ENCODE measurements around the gene RPL32. TPM values are rescaled to one million over a fixed set of nuclear protein-coding genes. Genes with fewer than 3 reads are reported as not detected.
A peak's percentile ranks its signal among the peaks of the same experiment; 100 is the strongest.

RPL32 gene
- total and polyA plus RNA-seq, 9 of the 15 experiments (the other 6 are each of a cell fraction or from before 2014, with no cell fraction given) = 2,738 to 6,200 (median 4,286) TPM

GRCh38 chr3:12870942-12871341, 29.6 kb upstream of the RPL32 start:
- intact Hi-C loops (cut with micrococcal nuclease) = no loop called here

More at GRCh38 chr3:12870942-12871341, 29.6 kb upstream of the RPL32 start:
- Histone ChIP-seq H3K27me3 (ENCODE audit: control insufficient read depth in 2 of 2, insufficient read depth in 2 of 2, low read length in 2 of 2) (no peaks in the 10 kb centered on the region), H3K4me1 (replicated peaks in 1 of 2; ENCODE audit: control insufficient read depth in 2 of 2, insufficient read depth in 2 of 2, low read length in 2 of 2) (peaks cover 13 to 42% of the 10 kb centered on the region in 2 experiments), H3K27ac (ENCODE audit: extremely low read depth, low read depth, low read length) (no peak overlapping the region), H2AFZ (ENCODE audit: low read depth, low read length) (peak overlapping the region; percentile 42), H3K79me2 (ENCODE audit: control insufficient read depth, insufficient read depth, low read length) (no peaks in the 10 kb centered on the region), H3K9me3 (replicated peaks; ENCODE audit: control insufficient read depth, insufficient read depth, low read depth, low read length) (no peaks in the 10 kb centered on the region), H3K4me2 (ENCODE audit: insufficient read depth, low read length) (no peak overlapping the region), H3K4me3 (no peak overlapping the region), H3K36me3 (ENCODE audit: control insufficient read depth, insufficient read depth, low read length) (no peaks in the 10 kb centered on the region), H3K9ac (ENCODE audit: insufficient read depth in 1 of 2, low read depth in 2 of 2, low read length in 2 of 2) (peak overlapping the region in 1 of 2 experiments; percentile 62; a peak in 1 of 4 replicates), H3K9me1 (ENCODE audit: control insufficient read depth, insufficient read depth, low read length) (no peaks in the 10 kb centered on the region), H4K20me1 (replicated peaks; ENCODE audit: control insufficient read depth, insufficient read depth, low read length) (no peaks in the 10 kb centered on the region)
- in situ Hi-C loops (cut with MboI) = no loop called here
- no TSS peak for BruUV-seq (replicated peaks)
- ATAC-seq = no peak
- ChIA-PET POLR2A (interaction anchor here (1.1 to 1.5 kb wide), 2 partner anchors 10 to 67 kb away, joined by 4 to 5 read pairs; no protein-coding TSS in a partner anchor), CTCF (ENCODE audit: low intra/inter-chr PET ratio) (no interaction called here)
- FAIRE-seq = no peak
- WGBS (ENCODE audit: insufficient coverage, low coverage, missing lambda C conversion rate) = 48% methylated on average over 9 of the region's 9 CpGs
- DNase-seq (ENCODE audit: extremely low read depth in 1 of 4, low spot score in 3 of 4) = no peak
- no peak for TF ChIP-seq ATF1 (CRISPR knock-in tag; IDR thresholded peaks at IDR 0.05)
- peak; percentile 47 for TF ChIP-seq ATF1 (tag; IDR thresholded peaks at IDR 0.05)
- no peak for TF ChIP-seq U2AF2 (optimal IDR thresholded peaks at IDR 0.05; ENCODE audit: low read depth, low read length)
- no peak for TF ChIP-seq EGR1 (conservative IDR thresholded peaks at IDR 0.05)
- TF ChIP-seq ZNF668 (CRISPR knock-in tag; IDR thresholded peaks at IDR 0.05) = no peak
- no peak for TF ChIP-seq PURB (CRISPR knock-in tag; IDR thresholded peaks at IDR 0.05; ENCODE audit: low read depth)
- TF ChIP-seq ATF3 (IDR thresholded peaks at IDR 0.05) = 0 out of 2 replicates have a peak, but pooled peaks have one; percentile 8
- no peak for TF ChIP-seq ATF3 (CRISPR knock-in tag; conservative IDR thresholded peaks at IDR 0.05)
- no peak for TF ChIP-seq CREBBP (IDR thresholded peaks at IDR 0.05; ENCODE audit: low read depth, low read length)
- TF ChIP-seq CREM (IDR thresholded peaks at IDR 0.05; ENCODE audit: low read depth) = 0 out of 2 replicates have a peak, but pooled peaks have one; percentile 54
